ENCODE results near the gene TMUB1. TPM values are rescaled to one million over a fixed set of nuclear protein-coding genes. Genes with fewer than 3 reads are reported as not detected.

The TMUB1 gene
- total RNA-seq, 1 donor from 2014 or later: 10.2 TPM

- DNase-seq (ENCODE audit: low spot score in 2 of 2) (no peak), FAIRE-seq (no peak)
These were observed 21.3 kb upstream of the TMUB1 start for GRCh38 chr7:151104411-151105235.

- no peak for DNase-seq (ENCODE audit: low spot score in 2 of 2)
- FAIRE-seq: no peak
These were observed 20.7 kb upstream of the TMUB1 start for GRCh38 chr7:151103973-151104372.

- no peak for FAIRE-seq
These were observed 19.7 kb upstream of the TMUB1 start for GRCh38 chr7:151102991-151103390.

GRCh38 chr7:151101621-151102396, 18.5 kb upstream of the TMUB1 start:
- DNase-seq (ENCODE audit: low spot score in 2 of 2) (no peak), FAIRE-seq (no peak)

More at GRCh38 chr7:151102991-151103390, 19.7 kb upstream of the TMUB1 start:
- DNase-seq (ENCODE audit: low spot score in 2 of 2): no peak

GRCh38 chr7:151100921-151101320, 17.6 kb upstream of the TMUB1 start:
- DNase-seq (ENCODE audit: low spot score in 2 of 2) (no peak), FAIRE-seq (no peak)

- no peak for FAIRE-seq
- no peak for DNase-seq (ENCODE audit: low spot score in 2 of 2)
These were observed 16.4 kb upstream of the TMUB1 start for GRCh38 chr7:151099486-151100211.

- DNase-seq (ENCODE audit: low spot score in 2 of 2): no peak
These were observed 12.7 kb upstream of the TMUB1 start for GRCh38 chr7:151095828-151096475.

GRCh38 chr7:151095123-151095797, 12.0 kb upstream of the TMUB1 start:
- FAIRE-seq: no peak

More at GRCh38 chr7:151095828-151096475, 12.7 kb upstream of the TMUB1 start:
- FAIRE-seq: no peak

GRCh38 chr7:151094675-151095074, 11.4 kb upstream of the TMUB1 start:
- FAIRE-seq: no peak
- DNase-seq (ENCODE audit: low spot score in 2 of 2): no peak

More at GRCh38 chr7:151095123-151095797, 12.0 kb upstream of the TMUB1 start:
- no peak for DNase-seq (ENCODE audit: low spot score in 2 of 2)

- FAIRE-seq (no peak), DNase-seq (ENCODE audit: low spot score in 2 of 2) (no peak)
These were observed 10.5 kb upstream of the TMUB1 start for GRCh38 chr7:151093748-151094147.

GRCh38 chr7:151091988-151092387, 8.7 kb upstream of the TMUB1 start:
- DNase-seq (ENCODE audit: low spot score in 2 of 2): no peak
- FAIRE-seq: no peak

GRCh38 chr7:151091431-151091830, 8.1 kb upstream of the TMUB1 start:
- DNase-seq (ENCODE audit: low spot score in 2 of 2) (no peak), FAIRE-seq (no peak)

- DNase-seq (ENCODE audit: low spot score in 2 of 2): no peak
- FAIRE-seq: no peak
These were observed 7.7 kb upstream of the TMUB1 start for GRCh38 chr7:151091003-151091402.

- DNase-seq (ENCODE audit: low spot score in 2 of 2): no peak
- FAIRE-seq: no peak
These were observed 6.8 kb upstream of the TMUB1 start for GRCh38 chr7:151089893-151090730.

- FAIRE-seq: no peak
- DNase-seq (ENCODE audit: low spot score in 2 of 2): no peak
These were observed 5.8 kb upstream of the TMUB1 start for GRCh38 chr7:151088856-151089699.

- FAIRE-seq (no peak), DNase-seq (ENCODE audit: low spot score in 2 of 2) (no peak)
These were observed 4.9 kb upstream of the TMUB1 start for GRCh38 chr7:151088019-151088855.

Measured in frontal cortex (tissue), 4 donors.